ENCODE measurements around the gene ARID1B. TPM values are rescaled to one million over a fixed set of nuclear protein-coding genes. Genes with fewer than 3 reads are reported as not detected.
A peak's percentile ranks its signal among the peaks of the same experiment; 100 is the strongest.

ARID1B gene
- total and polyA plus RNA-seq, 10 donors, result 17.7 to 223 (median 141) TPM

DNA sequence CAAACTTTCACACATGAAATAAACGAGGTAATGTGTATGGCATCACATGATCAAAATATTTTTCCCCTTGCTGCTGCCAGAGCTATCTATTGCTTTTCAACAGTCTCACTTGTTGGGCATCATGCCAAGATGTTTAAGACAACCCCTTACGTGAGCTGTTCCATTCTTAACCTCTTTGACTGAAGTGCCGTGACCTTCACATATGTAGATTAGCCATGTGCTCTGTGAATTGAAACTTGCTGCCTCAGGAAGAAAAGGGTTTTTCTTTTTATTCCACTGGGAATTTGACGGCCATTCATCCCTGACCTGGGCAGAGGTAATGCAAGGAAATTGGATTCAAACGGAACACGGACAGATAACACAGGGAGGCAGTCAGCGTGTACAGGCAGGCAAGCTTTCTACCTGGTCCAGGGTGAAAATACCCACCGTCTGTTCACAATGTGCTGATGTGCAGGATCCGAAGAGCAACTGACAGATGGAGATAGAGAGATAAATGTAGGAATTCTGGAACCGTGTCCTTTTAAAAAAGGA, 14.2 kb downstream of the ARID1B start:
- H3K27me3 ChIP-seq (replicated peaks in 1 of 7), result no peaks in the 10 kb centered on the region
- peak overlapping the region in 1 of 8 donors; percentile 23 for H3K4me3 ChIP-seq
- intact Hi-C loops (cut with DNase I; ENCODE audit: low total_unique reads), result no loop called here
- H3K36me3 ChIP-seq, result no peaks in the 10 kb centered on the region
- DNase-seq, result no peak
- no peaks in the 10 kb centered on the region for H3K9me3 ChIP-seq
- TF ChIP-seq, protein P1, sequence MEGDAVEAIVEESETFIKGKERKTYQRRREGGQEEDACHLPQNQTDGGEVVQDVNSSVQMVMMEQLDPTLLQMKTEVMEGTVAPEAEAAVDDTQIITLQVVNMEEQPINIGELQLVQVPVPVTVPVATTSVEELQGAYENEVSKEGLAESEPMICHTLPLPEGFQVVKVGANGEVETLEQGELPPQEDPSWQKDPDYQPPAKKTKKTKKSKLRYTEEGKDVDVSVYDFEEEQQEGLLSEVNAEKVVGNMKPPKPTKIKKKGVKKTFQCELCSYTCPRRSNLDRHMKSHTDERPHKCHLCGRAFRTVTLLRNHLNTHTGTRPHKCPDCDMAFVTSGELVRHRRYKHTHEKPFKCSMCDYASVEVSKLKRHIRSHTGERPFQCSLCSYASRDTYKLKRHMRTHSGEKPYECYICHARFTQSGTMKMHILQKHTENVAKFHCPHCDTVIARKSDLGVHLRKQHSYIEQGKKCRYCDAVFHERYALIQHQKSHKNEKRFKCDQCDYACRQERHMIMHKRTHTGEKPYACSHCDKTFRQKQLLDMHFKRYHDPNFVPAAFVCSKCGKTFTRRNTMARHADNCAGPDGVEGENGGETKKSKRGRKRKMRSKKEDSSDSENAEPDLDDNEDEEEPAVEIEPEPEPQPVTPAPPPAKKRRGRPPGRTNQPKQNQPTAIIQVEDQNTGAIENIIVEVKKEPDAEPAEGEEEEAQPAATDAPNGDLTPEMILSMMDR (IDR thresholded peaks at IDR 0.05 in 8 of 11, conservative IDR thresholded peaks at IDR 0.05 in 3 of 11), result no peak
- TF ChIP-seq POLR2A (IDR thresholded peaks at IDR 0.05) (no peak), POLR2AphosphoS5 (IDR thresholded peaks at IDR 0.05) (peak in 1 of 3 donors; percentile 20)
- H3K4me1 ChIP-seq, result peaks cover 41 to 100% (median 96%) of the 10 kb centered on the region in 6 donors
- 35 to 61% (median 45%) methylated on average over 10 of the region's 10 CpGs for WGBS, 5 donors
- peak overlapping the region in 1 of 8 donors; percentile 29 for H3K27ac ChIP-seq

DNA sequence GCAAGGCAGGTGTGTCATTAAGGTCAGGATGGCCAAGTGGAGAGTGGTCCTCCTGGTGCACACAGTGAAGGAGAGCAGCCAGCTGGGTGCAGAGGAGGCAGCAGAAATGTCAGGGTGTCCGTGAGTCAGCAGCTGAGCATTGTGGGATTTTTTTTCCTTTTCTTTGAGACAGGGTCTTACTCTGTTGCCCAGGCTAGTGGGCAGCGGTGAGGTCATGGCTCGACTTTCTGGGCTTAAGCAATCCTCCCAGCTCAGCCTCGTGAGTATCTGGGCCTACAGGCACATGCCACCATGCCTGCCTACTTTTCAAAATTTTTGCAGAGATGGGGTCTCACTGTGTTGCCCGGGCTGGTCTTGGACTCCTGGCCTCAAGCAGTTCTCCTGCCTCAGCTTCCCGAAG, 16.0 kb downstream of the ARID1B start:
- 86 to 92% (median 90%) methylated on average over 6 of the region's 6 CpGs for WGBS, 5 donors
- Histone ChIP-seq H3K27me3 (replicated peaks in 1 of 7) (no peaks in the 10 kb centered on the region), H3K27ac (no peak overlapping the region), H3K4me3 (no peak overlapping the region), H3K36me3 (peaks cover 0 to 9% (median 0%) of the 10 kb centered on the region in 6 donors), H3K9me3 (no peaks in the 10 kb centered on the region), H3K4me1 (peaks cover 39 to 100% (median 92%) of the 10 kb centered on the region in 6 donors)
- no peak for TF ChIP-seq POLR2A (IDR thresholded peaks at IDR 0.05)
- no peak for TF ChIP-seq POLR2AphosphoS5 (IDR thresholded peaks at IDR 0.05)
- TF ChIP-seq, protein P1 (IDR thresholded peaks at IDR 0.05 in 8 of 11, conservative IDR thresholded peaks at IDR 0.05 in 3 of 11), result no peak
- intact Hi-C loops (cut with DNase I; ENCODE audit: low total_unique reads), result no loop called here
- DNase-seq, result no peak

DNA sequence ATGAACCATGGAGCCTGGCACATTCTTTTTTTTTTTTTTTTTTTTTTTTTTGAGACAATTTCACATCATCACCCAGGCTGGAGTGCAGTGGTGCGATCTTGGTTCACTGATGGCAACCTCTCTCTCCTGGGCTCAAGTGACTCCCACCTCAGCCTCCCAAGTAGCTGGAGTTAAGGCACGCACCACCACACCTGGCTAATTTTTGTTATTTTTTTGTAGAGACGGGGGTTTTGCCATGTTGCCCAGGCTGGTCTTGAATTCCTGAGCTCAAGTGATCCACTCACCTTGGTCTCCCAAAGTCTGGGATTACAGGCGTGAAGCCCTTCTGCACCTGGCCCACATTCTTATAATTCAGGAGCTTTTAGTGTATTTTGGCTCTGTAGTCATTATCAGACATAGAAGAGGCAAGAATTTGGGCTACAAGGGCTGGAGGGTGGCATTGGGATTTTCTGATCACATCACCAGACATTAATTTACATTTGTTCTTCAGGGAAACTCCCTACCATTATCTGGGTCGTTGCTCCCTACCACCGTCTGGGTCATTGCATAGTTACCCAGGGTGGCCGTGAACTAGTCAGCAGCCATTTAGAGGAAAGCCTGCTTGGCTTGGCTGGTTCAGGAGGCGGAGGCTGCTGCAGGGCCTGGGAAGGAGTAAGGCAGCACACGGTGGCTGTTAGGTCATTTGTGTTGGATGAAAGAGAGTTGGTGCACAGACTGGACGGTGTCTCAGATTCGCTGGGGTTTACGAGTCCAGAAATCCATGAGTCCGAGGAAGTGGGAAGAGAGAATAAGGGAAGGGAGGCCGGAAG, 17.6 kb downstream of the ARID1B start:
- DNase-seq, result no peak
- TF ChIP-seq POLR2AphosphoS5 (IDR thresholded peaks at IDR 0.05) (peak in 1 of 3 donors; percentile 23), POLR2A (IDR thresholded peaks at IDR 0.05) (no peak)
- TF ChIP-seq, protein P1 (IDR thresholded peaks at IDR 0.05 in 8 of 11, conservative IDR thresholded peaks at IDR 0.05 in 3 of 11), result no peak
- Histone ChIP-seq H3K36me3 (peaks cover 0 to 15% (median 2%) of the 10 kb centered on the region in 6 donors), H3K9me3 (no peaks in the 10 kb centered on the region), H3K4me3 (peak overlapping the region in 1 of 8 donors; percentile 30), H3K27me3 (replicated peaks in 1 of 7) (no peaks in the 10 kb centered on the region), H3K27ac (peak overlapping the region in 2 of 8 donors; percentile 16 to 35), H3K4me1 (peaks cover 39 to 100% (median 83%) of the 10 kb centered on the region in 6 donors)
- 60 to 66% (median 63%) methylated on average over 14 of the region's 14 CpGs for WGBS, 5 donors
- intact Hi-C loops (cut with DNase I; ENCODE audit: low total_unique reads), result no loop called here

DNA sequence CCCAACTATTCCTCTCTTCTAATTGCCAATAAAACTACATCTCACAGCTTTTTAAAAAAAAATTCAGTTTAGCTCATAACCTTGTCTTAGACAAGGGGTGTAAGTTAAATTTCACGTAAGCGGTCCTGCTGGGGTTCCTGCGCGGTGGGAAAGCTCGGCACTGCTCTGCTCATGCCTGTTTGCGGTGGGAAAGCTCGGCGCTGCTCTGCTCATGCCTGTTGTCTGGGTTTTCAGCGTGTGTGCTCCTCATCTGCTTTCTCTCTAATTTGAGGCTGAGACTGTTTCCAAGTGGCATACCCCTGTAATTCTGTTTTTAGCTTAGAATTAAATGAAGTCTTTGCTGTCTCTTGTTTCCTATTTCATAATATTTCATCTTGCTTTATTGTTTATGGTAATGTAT, 18.6 kb downstream of the ARID1B start:
- no peak for DNase-seq
- Histone ChIP-seq H3K27me3 (replicated peaks in 1 of 7) (no peaks in the 10 kb centered on the region), H3K4me1 (peaks cover 37 to 100% (median 80%) of the 10 kb centered on the region in 6 donors), H3K36me3 (peaks cover 0 to 16% (median 2%) of the 10 kb centered on the region in 6 donors), H3K27ac (peak overlapping the region in 1 of 8 donors; percentile 35), H3K4me3 (peak overlapping the region in 1 of 8 donors; percentile 30), H3K9me3 (no peaks in the 10 kb centered on the region)
- TF ChIP-seq POLR2A (IDR thresholded peaks at IDR 0.05) (no peak), POLR2AphosphoS5 (IDR thresholded peaks at IDR 0.05) (no peak)
- TF ChIP-seq, protein P1 (IDR thresholded peaks at IDR 0.05 in 8 of 11, conservative IDR thresholded peaks at IDR 0.05 in 3 of 11), result no peak
- 82 to 94% (median 90%) methylated on average over 9 of the region's 9 CpGs for WGBS, 5 donors
- intact Hi-C loops (cut with DNase I; ENCODE audit: low total_unique reads), result no loop called here
